GM18519 (cell line): Measurements from ENCODE around the gene DCXR.

ENCODE experiments used
- ATAC-seq: cut with Tn5 transposase; IDR thresholded peaks from one replicate; pipeline ENCODE4 v1.9.1; 2021; ENCODE audit warnings: mild to moderate bottlenecking, moderate library complexity; ENCODE audit not compliant: unreplicated experiment, low FRiP score

The DCXR gene

GRCh38 chr17:82037092-82037888 is at the start of gene DCXR:
Gene DCXR (minus strand): TSS chr17:82037697. CDS start chr17:82037682, 15 bp downstream.
- ATAC-seq: peak; percentile 65

- no peak for ATAC-seq
These were observed 48.7 kb upstream of the DCXR start for GRCh38 chr17:82085931-82086764.

- ATAC-seq: no peak
These were observed 47.7 kb upstream of the DCXR start for GRCh38 chr17:82085031-82085861.

- no peak for ATAC-seq
These were observed 47.0 kb upstream of the DCXR start for GRCh38 chr17:82084373-82085030.

GRCh38 chr17:82083533-82084359 is 46.2 kb upstream of the DCXR start:
- ATAC-seq: no peak

GRCh38 chr17:82083009-82083408 is 45.5 kb upstream of the DCXR start:
- no peak for ATAC-seq

- ATAC-seq: no peak
These were observed 45.0 kb upstream of the DCXR start for GRCh38 chr17:82082456-82082855.

GRCh38 chr17:82081966-82082365 is 44.5 kb upstream of the DCXR start:
- ATAC-seq: no peak

GRCh38 chr17:82081546-82081945 is 44.0 kb upstream of the DCXR start:
- ATAC-seq: no peak

GRCh38 chr17:82080789-82081464 is 43.4 kb upstream of the DCXR start:
- no peak for ATAC-seq

- no peak for ATAC-seq
These were observed 42.7 kb upstream of the DCXR start for GRCh38 chr17:82080048-82080788.

- ATAC-seq: no peak
These were observed 41.6 kb upstream of the DCXR start for GRCh38 chr17:82079001-82079677.

GRCh38 chr17:82078433-82078832 is 40.9 kb upstream of the DCXR start:
- no peak for ATAC-seq

GRCh38 chr17:82077617-82078358 is 40.3 kb upstream of the DCXR start:
- ATAC-seq: no peak

GRCh38 chr17:82076785-82077591 is 39.5 kb upstream of the DCXR start:
- ATAC-seq: no peak
